Measurements from ENCODE around the gene MARCKSL1. TPM values are rescaled to one million over a fixed set of nuclear protein-coding genes. Genes with fewer than 3 reads are reported as not detected.

Gene MARCKSL1
- total RNA-seq, 1 donor: 32.4 TPM

DNA sequence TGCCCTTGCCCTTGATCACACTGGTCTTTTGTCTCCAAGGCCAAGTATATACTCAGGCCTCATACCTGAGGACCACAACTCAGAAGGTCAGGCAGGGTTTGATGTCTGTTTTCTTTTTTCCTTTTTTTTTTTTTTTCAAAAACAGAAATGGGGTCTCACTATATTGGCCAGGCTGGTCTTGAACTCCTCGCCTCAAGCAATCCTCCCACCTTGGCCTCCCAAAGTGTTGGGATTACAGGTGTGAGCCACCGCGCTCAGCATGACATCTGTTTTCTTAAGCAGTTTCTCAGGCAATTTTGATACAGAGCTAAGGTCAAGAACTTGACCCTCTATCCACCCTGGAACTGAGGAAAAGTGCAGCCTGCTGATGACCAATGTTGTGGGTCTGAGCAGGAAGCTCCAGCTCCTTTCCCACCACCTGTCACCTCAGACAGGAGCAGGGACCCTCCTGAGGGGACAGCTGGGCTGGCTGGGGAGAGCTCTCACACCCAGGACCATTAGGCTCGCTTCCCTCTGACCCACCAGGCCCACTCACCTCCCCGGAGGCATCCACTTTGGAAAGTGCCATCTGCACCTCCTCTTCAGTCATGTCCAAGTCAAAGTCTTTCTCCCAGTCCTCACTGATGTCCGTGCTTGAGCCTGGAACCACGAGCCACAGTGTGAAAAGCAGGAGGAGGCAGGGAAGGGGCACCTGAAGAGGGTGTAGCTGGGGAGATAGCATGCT, 32.0 kb upstream of the MARCKSL1 start:
- no peak for TF ChIP-seq CTCF (IDR thresholded peaks at IDR 0.05; ENCODE audit: insufficient read depth, low read depth, low read length)
- no peak for DNase-seq (ENCODE audit: low read depth)

DNA sequence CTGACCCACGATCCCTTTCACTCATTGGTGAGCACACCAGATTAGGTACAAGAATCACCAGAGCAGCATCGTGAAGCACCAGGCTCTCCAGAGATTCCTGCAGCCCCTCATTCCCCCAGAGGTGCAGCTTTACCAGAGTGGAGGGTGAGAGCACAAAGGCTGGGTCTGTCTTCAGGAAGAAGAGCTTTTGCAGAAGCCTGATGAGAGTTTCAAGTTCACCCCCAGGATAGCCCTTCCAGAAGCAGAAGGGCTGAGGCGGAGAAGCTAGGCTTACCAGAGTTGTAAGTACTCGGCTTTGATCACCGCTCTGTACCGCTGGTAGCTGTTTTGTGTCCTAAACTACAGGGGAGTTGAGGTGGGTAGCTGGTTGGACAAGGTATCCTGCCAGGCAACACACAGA, 29.4 kb upstream of the MARCKSL1 start:
- TF ChIP-seq CTCF (IDR thresholded peaks at IDR 0.05; ENCODE audit: insufficient read depth, low read depth, low read length): no peak
- no peak for DNase-seq (ENCODE audit: low read depth)
- H3K4me3 ChIP-seq (ENCODE audit: low read depth, low read length): no peak overlapping the region

More for the DNA sequence above, 32.0 kb upstream of the MARCKSL1 start:
- no peak overlapping the region for H3K4me3 ChIP-seq (ENCODE audit: low read depth, low read length)

GRCh38 chr1:32364836-32365235, 28.8 kb upstream of the MARCKSL1 start:
- no peak for DNase-seq (ENCODE audit: low read depth)
- TF ChIP-seq CTCF (IDR thresholded peaks at IDR 0.05; ENCODE audit: insufficient read depth, low read depth, low read length): no peak

DNA sequence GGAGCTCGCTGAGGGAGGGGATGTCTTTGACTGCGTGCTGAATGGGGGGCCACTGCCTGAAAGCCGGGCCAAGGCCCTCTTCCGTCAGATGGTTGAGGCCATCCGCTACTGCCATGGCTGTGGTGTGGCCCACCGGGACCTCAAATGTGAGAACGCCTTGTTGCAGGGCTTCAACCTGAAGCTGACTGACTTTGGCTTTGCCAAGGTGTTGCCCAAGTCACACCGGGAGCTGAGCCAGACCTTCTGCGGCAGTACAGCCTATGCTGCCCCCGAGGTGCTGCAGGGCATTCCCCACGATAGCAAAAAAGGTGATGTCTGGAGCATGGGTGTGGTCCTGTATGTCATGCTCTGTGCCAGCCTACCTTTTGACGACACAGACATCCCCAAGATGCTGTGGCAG, 27.7 kb upstream of the MARCKSL1 start:
- H3K4me3 ChIP-seq (ENCODE audit: low read depth, low read length): no peak overlapping the region
- no peak for TF ChIP-seq CTCF (IDR thresholded peaks at IDR 0.05; ENCODE audit: insufficient read depth, low read depth, low read length)
- DNase-seq (ENCODE audit: low read depth): no peak

More at GRCh38 chr1:32364836-32365235, 28.8 kb upstream of the MARCKSL1 start:
- no peak overlapping the region for H3K4me3 ChIP-seq (ENCODE audit: low read depth, low read length)

- TF ChIP-seq CTCF (IDR thresholded peaks at IDR 0.05; ENCODE audit: insufficient read depth, low read depth, low read length): no peak
- DNase-seq (ENCODE audit: low read depth): no peak
- peak within 1 kb of the TSS; percentile 45 for H3K4me3 ChIP-seq (ENCODE audit: low read depth, low read length)
Observed at GRCh38 chr1:32362474-32363313, 26.7 kb upstream of the MARCKSL1 start, which contains the start of the genes FAM229A and TSSK3. FAM229A (minus strand) TSS chr1:32362485; CDS start chr1:32362091, 394 bp downstream. TSSK3 (plus strand) TSS chr1:32362539; CDS start chr1:32362702, 163 bp downstream.

- peak; percentile 45 for TF ChIP-seq CTCF (IDR thresholded peaks at IDR 0.05; ENCODE audit: insufficient read depth, low read depth, low read length)
- H3K4me3 ChIP-seq (ENCODE audit: low read depth, low read length): peak overlapping the region; percentile 45
- peak; percentile 38 for DNase-seq (ENCODE audit: low read depth)
Observed at GRCh38 chr1:32361674-32362473, 25.8 kb upstream of the MARCKSL1 start.
